GM11168 (cell line): Measurements from ENCODE around the gene ADGRG1.

Source experiments
- in situ Hi-C: fragments of 300-500 bp; cut with MboI; formaldehyde crosslinking; loops from one replicate; pipeline ENCODE4 v1.12.0; 2022; ENCODE audit warnings: low sequenced_read_pairs; ENCODE audit not compliant: unreplicated experiment

ADGRG1 gene

DNA sequence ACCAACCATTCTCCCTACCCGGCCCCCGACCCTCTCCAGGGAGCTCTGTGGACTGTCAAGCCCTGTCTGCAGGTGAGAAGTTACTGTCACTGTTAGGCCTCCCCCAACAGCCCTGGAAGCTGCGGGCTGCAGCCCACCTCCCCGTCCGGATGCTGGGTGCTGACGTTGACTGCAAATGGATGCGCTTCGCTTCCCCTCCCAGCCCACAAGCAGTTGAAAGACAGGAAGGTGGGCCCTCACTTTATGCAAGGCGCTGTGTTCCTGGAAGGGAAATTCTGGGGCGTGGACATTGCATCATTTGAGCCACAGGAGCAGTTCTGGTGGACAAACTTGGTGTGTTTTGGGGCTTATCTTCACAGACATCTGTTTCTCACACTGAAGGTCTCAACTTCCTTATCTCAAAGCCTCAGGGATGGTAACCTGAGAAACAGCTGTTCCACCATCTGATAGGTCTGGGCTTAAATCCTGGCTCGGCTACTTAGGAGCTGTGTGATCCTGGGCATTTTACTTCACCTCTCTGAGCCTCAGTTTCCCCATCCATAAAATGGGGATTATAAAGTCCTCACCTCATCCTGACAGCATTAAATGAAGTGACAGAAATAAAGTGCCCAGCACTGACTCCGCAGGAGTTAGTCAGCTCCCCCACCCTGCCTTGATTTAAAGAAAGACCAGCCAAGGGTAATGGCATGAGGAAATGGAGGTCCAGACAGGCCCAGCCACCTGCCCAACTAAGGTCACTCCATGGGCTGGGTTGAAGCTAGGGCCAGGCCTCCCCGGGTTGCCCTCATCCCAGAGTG lies 61.5 kb downstream of the ADGRG1 start:
- in situ Hi-C loops = no loop called here

DNA sequence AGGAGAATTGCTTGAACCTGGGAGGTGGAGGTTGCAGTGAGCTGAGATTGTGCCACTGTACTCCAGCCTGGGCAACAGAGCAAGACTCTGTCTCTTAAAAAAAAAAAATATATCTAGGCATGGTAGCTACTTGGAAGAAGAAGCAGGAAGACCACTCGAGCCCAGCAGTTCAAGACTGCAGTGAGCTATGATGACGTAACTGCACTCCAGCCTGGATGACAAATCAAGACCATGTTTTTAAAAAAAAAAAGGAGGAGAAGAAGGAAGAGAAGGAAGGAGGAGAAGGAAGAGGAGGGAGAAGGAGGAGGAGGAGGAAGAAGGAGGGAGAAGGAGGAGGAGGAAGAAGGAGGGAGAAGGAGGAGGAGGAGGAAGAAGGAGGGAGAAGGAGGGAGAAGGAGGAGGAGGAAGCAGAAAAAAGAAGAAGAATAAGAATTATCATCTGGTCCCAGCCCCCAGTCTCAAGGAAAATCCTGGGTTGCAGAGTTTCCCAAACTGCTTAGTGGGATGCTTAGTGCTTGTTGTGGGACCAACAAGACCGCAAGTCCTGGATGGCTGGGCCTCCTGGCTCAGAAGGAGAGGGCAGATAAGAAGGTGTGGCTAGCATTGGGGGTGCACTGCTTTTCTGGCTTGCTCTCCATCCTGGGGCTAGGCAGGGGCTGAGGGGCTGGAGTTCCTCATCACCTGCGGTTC lies 62.5 kb downstream of the ADGRG1 start:
- in situ Hi-C loops = no loop called here

DNA sequence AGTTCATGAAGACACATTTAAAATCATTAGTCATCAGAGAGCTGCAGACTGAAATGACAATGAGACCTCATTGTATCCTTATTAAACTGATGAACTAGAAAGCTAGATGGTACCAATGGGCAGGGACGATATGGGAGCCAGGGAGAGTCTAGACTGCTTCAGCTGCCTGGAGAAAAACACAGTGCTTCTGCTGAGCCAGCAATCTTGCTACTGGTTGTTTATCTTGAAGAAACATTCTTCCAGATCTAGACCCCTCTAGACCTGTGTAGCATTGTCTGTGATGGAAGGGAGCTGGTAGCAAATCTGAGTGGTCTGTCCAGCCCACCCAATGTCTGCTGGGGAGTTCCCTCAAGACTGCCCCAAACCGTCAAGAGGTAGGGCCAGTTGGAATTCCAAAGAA lies 64.2 kb downstream of the ADGRG1 start:
- in situ Hi-C loops = no loop called here

DNA sequence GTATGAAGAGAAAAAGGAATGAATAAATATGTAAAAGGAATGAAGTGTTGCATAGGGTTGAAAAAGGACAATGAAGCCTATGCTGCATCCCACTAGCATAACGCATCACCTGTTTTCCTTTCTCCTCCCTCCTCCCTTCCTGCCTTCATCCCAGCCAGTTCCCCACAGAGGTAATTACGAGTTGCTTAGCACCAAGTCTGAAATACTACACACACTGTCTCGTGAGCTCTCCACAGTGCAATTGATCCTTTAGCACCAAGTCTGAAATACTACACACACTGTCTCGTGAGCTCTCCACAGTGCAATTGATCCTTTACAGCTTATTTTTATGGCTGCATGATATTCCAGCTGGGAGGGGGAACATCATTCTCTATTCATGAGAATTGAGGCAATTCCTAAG lies 65.1 kb downstream of the ADGRG1 start:
- in situ Hi-C loops = no loop called here

DNA sequence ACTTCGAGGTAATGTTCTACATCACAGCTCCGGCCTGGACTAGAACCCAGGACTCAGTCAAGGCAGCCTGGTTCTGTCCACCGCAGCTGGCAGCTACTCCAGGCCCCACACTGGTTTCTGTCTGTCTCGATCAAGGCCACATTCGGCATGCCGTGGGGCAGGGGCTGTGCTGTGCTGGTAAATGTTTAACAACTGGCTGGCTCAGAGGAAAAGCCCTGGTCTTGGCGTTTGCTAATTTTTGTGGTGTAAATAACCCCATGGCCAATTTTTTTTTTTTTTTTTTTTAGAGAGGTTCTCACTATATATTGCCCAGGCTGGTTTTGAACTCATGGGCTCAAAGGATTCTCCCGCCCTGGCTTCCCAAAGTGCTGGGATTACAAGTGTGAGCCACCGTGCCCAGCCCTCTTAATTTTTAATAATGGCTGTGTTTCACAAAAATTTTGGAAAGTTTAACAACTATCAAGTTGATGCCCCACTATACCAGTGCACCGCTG lies 65.8 kb downstream of the ADGRG1 start:
- in situ Hi-C loops = no loop called here

DNA sequence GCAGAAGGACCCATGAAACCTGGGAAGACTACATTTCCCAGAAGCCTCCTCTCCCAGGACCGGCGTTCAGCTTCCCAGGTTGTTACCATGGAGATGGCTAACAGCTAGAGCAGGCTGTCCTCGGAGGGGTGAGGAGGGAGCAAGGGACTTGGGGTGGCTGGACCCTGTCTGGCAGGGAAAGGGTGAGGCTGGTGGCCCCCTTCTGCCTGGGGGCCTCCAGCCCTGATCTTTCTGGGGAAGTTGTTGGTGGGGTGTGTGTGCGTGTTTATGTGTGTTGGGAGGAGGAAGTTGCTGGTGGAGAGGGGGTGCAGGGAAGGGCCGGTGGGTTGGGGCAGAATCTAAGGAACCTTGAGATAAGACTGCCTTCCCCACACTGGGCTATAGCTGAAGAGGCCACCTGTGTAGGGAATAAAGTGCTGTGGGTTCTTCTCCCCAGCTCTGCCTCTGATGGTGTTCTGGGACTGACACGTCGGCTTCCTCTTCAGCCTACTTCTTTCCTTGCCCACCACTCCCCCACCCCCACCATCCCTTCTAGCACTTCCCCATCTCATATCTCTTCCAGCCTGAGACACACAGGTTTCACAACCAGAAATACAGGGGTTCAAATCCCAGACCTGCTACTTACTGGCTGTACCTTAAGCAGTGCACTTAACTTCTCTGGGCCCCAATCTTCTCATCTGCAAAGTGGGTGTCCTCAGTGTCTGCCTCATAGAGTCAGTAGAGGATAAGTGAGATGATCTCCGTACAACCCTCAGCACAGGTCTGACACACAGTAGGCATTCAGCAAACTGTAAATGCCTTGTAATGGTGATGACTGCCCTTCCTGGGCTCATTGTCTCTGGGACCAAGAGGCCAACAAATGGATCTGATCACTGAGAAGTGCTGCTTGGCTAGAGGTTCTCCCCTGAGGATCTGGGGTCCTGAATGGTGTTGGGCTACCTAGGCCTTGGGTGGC lies 66.6 kb downstream of the ADGRG1 start, which contains the start of gene DRC7:
Gene DRC7 (plus strand): TSS at position 82 of the 955 bp plus-strand sequence. CDS start 3,144 bp downstream, outside the sequence.
- in situ Hi-C loops = no loop called here

DNA sequence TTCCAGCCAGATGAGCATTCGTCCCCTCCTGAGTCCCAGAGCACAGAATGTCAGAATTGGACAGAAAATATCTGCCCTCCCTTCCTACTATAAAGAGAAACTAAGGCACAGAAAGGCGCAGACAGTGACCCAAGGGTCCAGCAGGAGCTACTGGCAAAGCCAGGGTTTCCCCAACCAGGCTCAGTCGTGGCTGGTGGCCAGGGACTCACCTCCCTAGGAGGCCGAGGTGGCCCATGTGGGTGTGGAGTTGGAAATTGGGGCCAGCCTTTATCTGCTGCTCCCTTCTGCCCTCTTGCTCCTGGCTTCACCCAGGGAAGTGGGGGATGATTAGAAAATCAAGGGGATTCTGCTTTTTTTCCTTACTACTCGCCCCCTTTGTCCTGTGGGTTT lies 67.2 kb downstream of the ADGRG1 start:
- in situ Hi-C loops = no loop called here

DNA sequence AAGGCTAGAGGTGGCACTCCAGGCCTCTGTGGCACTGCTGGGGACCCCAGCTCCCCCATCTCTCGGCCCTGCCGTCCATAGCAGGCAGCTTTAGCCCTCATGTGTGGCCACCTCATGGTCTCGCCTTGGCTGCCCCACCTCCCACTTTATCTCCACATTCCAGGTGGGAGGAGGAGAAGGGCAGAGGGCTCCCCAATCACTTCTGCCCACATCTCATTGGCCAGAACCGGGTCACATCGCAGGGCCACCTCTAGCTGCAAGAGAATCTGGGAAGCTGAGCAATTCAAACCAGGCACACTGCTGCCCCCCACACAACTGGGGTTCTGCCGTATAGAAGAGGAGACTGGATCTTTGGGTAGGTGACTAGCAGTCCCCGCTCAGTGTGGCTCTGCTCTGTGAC lies 67.8 kb downstream of the ADGRG1 start:
- in situ Hi-C loops = no loop called here

DNA sequence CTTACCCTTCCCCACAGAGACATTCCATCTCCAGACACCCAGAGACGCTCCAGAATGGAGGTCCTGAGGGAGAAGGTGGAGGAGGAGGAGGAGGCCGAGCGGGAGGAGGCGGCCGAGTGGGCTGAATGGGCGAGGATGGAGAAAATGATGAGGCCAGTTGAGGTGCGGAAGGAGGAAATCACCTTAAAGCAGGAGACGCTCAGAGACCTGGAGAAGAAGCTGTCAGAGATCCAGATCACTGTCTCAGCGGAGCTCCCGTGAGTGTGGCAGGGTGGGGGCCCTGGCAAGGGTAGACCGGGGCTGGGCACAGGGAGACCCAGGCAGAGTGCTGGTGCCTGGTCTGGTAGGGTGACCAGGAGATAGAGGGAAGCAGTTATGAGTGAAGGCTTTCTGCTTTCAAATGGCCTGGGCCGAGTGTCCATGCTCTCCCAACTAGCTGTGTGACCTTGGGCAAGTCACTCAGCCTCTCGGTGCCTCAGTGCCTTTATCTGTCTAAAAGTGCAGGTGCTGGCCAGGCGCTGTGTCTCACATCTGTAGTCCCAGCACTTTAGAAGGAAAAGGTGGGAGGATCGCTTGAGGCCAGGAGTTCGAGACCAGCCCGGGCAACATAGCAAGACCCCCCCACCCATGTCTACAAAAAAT lies 69.6 kb downstream of the ADGRG1 start:
- in situ Hi-C loops = no loop called here

DNA sequence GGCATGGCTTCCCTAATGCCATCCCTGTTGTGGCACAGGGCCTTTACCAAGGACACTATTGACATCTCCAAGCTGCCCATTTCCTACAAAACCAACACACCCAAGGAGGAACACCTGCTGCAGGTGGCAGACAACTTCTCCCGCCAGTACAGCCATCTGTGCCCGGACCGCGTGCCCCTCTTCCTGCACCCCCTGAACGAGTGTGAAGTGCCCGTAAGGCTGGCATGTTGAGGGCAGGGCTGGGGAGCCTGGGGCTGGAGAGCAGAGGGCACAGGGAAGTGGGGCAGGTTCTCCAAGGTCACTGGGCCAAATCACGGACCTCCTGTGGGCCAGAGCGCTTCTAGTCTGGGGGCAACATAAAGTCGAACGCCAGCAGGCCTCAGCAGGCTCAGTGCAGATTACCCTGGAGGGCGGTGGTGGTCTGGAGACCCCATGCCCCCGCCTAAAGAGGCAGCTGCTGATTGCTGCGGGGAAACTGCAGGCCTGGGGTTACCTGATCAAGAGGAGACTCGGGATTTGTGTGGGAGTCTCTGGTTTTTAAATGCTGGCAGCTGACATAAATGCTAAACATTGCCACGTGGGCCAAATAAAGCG lies 70.5 kb downstream of the ADGRG1 start:
- in situ Hi-C loops = no loop called here

DNA sequence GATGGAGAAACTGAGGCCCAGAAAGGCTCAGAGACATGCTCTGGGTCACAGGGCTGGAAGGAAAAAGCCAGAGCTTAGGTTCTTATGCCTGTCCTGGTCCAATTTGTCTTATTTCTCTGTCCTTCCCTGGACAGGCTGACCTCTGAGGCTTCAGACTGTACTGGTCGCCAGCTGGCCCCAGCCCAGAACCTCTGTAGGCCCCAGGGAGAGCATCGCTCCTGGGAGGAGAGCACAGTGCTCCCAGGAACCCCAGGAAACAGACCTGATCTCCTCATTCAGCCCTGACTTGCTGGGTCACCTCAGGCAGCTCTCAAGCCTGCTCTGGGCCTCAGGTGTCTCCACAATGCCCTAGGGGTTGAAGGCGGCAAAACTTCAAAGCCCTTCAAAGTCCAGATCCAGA lies 71.1 kb downstream of the ADGRG1 start:
- in situ Hi-C loops = no loop called here

DNA sequence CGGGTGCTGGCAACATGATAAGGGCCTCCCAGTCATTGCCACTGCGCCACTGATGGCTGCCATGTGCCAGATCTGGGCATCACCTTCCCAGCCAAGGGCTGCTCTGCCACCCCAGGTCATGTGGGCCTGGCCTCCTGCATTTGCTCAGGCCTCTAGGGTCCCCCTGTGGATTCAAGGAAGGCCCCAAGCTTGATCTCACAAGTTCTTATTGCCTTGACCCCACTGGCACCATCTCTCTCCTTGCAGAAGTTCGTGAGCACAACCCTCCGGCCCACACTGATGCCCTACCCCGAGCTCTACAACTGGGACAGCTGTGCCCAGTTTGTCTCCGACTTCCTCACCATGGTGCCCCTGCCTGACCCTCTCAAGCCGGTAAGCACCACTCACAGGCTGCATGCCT lies 71.5 kb downstream of the ADGRG1 start:
- in situ Hi-C loops = no loop called here

DNA sequence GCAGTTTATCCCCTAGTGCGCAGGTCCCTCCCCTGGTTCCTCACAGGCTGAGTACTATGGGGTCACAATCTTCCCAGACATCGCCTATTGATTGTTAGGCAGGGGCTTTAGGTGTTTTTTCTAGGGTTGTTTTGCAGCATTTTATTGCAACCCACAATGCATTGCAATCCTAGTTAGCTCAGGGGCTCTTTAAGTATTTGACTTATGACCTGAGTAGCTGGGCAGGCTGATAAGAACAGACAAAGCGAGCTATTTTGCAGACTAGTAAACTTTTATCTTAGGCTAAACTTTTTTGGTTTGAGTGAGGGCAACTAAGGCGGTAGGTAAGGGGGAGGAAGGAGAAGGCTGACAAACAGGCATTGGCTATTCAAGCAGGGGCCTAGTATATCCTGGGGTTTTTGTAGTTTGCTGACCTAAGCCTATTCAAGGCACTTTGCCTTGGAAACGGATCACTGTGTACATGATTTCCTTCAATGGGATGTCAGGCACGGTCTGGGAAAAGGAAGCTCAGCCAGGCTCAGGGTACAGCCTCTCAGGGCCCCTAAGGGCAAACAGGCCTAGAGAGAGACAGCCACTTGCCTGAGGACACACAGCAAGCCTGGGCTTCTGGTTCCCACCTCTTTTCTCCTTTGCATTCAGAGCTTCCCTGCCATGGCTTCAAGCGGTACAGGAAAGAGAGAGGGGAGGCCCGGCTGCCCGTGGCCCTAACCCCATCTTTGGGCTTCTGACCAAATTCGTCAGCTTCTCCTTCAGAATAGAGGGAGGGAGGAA lies 72.5 kb downstream of the ADGRG1 start:
- in situ Hi-C loops = no loop called here

DNA sequence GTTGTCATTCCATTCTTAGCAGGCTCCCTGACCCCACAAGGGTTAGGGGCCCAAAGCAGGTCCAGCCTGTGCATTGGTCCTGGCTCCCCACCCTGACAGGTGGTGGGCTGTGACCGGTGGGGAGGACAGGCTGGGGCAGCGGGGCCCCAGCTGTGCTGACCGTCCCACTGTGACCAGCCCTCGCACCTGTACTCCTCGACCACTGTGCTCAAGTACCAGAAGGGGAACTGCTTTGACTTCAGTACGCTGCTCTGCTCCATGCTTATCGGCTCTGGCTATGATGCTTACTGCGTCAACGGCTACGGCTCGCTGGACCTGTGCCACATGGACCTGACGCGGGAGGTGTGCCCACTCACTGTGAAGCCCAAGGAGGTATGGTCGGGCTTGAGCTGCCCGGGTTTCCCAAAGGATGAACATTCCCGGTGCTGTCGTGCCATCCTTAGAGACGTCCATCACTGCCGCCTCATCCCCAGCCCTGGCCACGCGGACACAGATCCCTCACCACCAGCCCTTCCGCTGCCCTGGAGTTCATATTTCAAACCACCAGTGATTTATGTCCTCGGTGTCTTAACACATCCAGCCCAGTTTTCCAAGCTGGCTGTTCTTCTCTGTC lies 73.4 kb downstream of the ADGRG1 start:
- in situ Hi-C loops = no loop called here

DNA sequence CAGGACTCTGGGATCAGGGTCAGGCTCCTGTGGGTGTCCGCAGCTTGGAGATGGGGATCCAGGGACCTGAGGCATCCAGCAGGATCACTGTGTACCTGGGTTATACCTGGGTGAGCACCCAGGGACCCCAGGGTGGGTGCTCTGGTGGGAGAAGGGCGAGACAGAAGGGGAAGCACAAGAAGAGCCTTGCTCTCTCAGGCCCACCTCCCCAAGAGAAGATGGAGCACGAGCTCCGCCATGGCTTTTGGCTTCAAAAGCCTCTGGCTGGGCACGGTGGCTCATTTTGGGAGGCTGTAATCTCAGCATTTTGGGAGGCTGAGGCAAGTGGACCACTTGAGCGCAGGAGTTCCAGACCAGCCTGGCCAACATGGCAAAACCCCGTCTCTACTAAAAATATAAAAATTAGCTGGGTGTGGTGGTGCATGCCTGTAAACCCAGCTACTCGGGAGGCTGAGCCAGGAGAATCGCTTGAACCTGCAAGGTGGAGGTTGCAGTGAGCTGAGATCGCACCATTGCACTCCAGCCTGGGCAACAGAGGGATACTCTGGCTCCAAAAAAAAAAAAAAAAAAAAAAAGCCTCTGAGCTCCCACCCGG lies 75.1 kb downstream of the ADGRG1 start:
- in situ Hi-C loops = no loop called here

DNA sequence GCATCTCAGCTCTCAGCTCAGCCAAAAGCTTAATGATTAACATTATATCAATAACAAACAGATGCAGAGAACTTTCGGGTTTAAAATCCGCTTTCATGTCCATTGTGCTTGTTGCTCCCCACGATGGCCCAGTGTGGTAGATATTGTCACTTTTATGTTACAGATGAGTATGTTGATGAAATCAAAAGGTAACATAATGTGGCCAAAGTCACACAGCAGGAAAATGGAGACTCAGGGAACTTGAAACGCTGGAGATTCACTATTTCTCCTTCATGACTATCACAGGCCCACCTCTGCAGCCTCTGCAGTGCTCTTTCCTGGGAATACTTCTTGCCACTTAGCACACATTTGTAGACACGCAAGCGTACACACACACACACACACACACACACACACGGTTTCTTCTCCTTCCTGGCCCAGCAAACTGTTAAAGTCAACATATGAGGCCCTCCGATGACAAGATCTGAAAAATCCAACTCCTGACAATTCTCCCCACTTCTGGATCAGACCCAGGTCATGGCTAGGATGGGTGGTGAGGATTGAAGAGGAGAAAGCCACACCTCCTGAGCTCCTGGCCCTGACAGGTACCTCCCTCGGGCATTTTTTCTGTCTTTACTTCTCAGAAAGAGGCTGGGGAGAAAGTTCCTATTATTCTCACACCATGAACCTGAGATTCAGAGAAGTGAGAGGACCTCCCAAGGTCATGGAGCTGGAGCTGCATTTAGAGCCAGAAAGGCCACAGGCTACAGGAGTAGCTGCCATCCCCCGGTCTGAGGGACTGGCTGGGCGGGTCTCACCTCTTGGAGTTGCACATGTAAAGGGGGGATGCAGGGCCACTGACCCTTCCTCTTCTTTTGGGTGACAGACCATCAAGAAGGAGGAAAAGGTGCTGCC lies 75.8 kb downstream of the ADGRG1 start:
- in situ Hi-C loops = no loop called here
